Nephron (organoid): ENCODE measurements around the gene KRTAP2-3.

Experiments
- H3K27ac Mint-ChIP-seq, 3 experiments: 2 replicates each; pipeline ENCODE4 v1.8.0; 2020; ENCODE audit warnings: mixed read lengths in 3 of 3, mild to moderate bottlenecking in 2 of 3, moderate library complexity in 1 of 3
- H3K27me3 Mint-ChIP-seq: 2 replicates; pipeline ENCODE4 v1.8.0; 2021; ENCODE audit warnings: low read depth, mild to moderate bottlenecking, moderate library complexity, mixed read lengths
- H3K36me3 Mint-ChIP-seq: 2 replicates; pipeline ENCODE4 v1.8.0; 2020; ENCODE audit warnings: low read depth, mixed read lengths
- H3K4me1 Mint-ChIP-seq: 2 replicates; pipeline ENCODE4 v1.8.0; 2020; ENCODE audit warnings: mixed read lengths
- H3K4me3 Mint-ChIP-seq, 3 experiments: 2 replicates each; pipeline ENCODE4 v1.8.0; 2020; ENCODE audit warnings: mild to moderate bottlenecking in 3 of 3, mixed read lengths in 3 of 3, moderate library complexity in 2 of 3
- H3K9me3 Mint-ChIP-seq: 2 replicates; pipeline ENCODE4 v1.8.0; 2020; ENCODE audit warnings: mixed read lengths
- CTCF ChIP-seq, 3 experiments: fragments of 200-600 bp; sonication (generic); IDR thresholded peaks; one replicate each; pipeline ENCODE4 v1.5.0; 2021; ENCODE audit warnings: antibody characterized with exemption in 3 of 3; ENCODE audit not compliant: unreplicated experiment in 3 of 3

Gene KRTAP2-3

GRCh38 chr17:41026715-41027471 lies 33.0 kb downstream of the KRTAP2-3 start, which contains the start of gene KRTAP1-5:
Gene KRTAP1-5 (minus strand): TSS chr17:41027208. CDS start chr17:41027155, 53 bp downstream.
- no peak within 1 kb of the TSS for H3K27ac Mint-ChIP-seq
- H3K4me1 Mint-ChIP-seq: no peaks in the 10 kb centered on the region
- no peaks in the 10 kb centered on the region for H3K36me3 Mint-ChIP-seq
- peaks cover 4% of the 10 kb centered on the region for H3K9me3 Mint-ChIP-seq
- TF ChIP-seq CTCF (IDR thresholded peaks at IDR 0.05; ENCODE audit: unreplicated experiment in 3 of 3): no peak
- H3K4me3 Mint-ChIP-seq: no peak within 1 kb of the TSS
- H3K27me3 Mint-ChIP-seq: no peaks in the 10 kb centered on the region

- H3K4me1 Mint-ChIP-seq: no peaks in the 10 kb centered on the region
- no peaks in the 10 kb centered on the region for H3K36me3 Mint-ChIP-seq
- H3K27ac Mint-ChIP-seq: peak overlapping the region in 1 of 3 experiments; percentile 40
- no peak overlapping the region for H3K4me3 Mint-ChIP-seq
- H3K27me3 Mint-ChIP-seq: no peaks in the 10 kb centered on the region
- no peak for TF ChIP-seq CTCF (IDR thresholded peaks at IDR 0.05; ENCODE audit: unreplicated experiment in 3 of 3)
- peaks cover 8% of the 10 kb centered on the region for H3K9me3 Mint-ChIP-seq
Measured at GRCh38 chr17:41024697-41025096, 35.2 kb downstream of the KRTAP2-3 start.

GRCh38 chr17:41020336-41020735 lies 39.6 kb downstream of the KRTAP2-3 start:
- Mint-ChIP-seq H3K27me3 (no peaks in the 10 kb centered on the region), H3K4me1 (no peaks in the 10 kb centered on the region), H3K27ac (no peak overlapping the region), H3K36me3 (no peaks in the 10 kb centered on the region), H3K4me3 (no peak overlapping the region), H3K9me3 (peaks cover 10% of the 10 kb centered on the region)
- TF ChIP-seq CTCF (IDR thresholded peaks at IDR 0.05; ENCODE audit: unreplicated experiment in 3 of 3): no peak

GRCh38 chr17:41019415-41019814 lies 40.5 kb downstream of the KRTAP2-3 start:
- H3K27ac Mint-ChIP-seq: no peak overlapping the region
- no peaks in the 10 kb centered on the region for H3K27me3 Mint-ChIP-seq
- no peak overlapping the region for H3K4me3 Mint-ChIP-seq
- no peaks in the 10 kb centered on the region for H3K36me3 Mint-ChIP-seq
- no peaks in the 10 kb centered on the region for H3K4me1 Mint-ChIP-seq
- H3K9me3 Mint-ChIP-seq: peaks cover 10% of the 10 kb centered on the region
- no peak for TF ChIP-seq CTCF (IDR thresholded peaks at IDR 0.05; ENCODE audit: unreplicated experiment in 3 of 3)

DNA sequence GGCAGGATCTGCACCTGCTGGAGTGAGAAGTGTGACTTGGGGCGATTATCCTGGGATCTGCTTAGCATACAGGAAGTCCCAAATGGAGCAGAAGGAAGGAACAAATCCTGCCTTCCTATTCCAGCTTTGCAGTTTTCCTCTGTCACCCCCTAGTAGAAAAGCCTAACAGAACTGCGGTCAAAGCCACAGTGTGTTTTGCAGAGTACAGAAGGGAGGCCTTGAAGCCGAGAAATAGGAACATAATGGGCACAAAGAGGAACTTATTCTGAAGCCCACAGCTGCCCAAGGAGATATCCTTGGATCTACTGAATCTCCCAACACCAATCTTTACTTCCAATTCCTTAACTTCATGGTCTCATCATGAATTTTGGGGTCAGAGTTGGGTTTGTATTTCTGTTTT lies 41.4 kb downstream of the KRTAP2-3 start:
- Mint-ChIP-seq H3K4me1 (peaks cover 3% of the 10 kb centered on the region), H3K9me3 (peaks cover 10% of the 10 kb centered on the region), H3K27ac (no peak overlapping the region), H3K36me3 (no peaks in the 10 kb centered on the region), H3K4me3 (no peak overlapping the region), H3K27me3 (no peaks in the 10 kb centered on the region)
- no peak for TF ChIP-seq CTCF (IDR thresholded peaks at IDR 0.05; ENCODE audit: unreplicated experiment in 3 of 3)
